Fibroblast of skin of left quadriceps (primary cell): ENCODE data around the gene POLG.

Experiments used
- DNase-seq, 2 experiments: peaks; one replicate each; pipeline ENCODE4 v3.0.0-alpha.2; 2013; ENCODE audit warnings: low read depth in 2 of 2

Gene POLG

DNA sequence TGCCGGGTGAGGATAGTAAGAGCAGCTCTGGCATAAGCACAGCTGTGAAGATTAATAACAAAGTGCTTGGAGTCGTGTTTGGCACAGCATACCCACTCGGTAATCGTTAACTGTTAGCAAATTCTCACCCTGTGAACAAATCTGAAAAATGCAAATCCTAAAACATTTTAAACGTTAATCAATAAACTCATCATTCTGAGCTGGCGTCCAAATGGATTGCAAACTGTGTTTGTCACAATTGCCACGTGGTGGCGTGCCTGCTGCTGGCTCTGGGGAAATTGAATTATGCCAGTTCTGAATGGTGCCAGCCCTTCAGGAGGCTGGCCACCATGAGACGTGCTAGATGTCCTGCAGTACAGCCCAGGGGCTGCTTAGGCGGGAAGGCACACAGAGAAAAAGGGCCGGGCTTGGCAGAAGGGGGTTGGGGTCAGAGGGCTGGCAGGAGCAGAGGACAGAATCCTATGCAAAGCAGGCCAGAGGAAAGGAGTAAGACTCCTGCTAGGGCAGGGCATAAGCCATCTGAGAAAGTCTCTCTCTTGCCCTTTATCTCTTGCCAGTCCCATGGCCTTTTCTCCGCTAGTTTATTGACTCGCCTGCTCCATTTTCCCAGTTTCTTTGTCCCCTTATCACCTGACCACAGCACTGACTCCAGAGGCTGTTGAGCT lies 22.1 kb upstream of the POLG start:
- DNase-seq, result no peak

DNA sequence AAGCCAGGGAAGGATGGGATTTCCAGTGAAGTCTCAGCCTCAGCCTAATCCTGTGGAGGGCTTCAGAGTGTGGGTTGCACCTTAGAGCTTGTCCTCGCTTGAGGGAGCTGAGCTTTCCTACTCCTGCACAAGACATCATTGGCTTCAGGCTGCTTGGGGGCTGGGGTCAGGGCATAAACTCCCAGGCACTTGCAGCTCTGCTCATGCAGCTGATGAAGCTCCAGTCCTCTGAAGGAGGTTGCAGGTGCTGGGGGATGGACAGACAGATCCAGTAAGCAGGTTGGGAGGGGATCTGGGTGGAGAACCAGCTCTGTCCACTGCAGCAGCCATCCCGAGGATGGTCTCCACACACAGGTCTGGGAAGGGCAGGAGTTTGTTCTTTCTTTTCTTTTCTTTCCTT lies 19.4 kb upstream of the POLG start:
- no peak for DNase-seq

DNA sequence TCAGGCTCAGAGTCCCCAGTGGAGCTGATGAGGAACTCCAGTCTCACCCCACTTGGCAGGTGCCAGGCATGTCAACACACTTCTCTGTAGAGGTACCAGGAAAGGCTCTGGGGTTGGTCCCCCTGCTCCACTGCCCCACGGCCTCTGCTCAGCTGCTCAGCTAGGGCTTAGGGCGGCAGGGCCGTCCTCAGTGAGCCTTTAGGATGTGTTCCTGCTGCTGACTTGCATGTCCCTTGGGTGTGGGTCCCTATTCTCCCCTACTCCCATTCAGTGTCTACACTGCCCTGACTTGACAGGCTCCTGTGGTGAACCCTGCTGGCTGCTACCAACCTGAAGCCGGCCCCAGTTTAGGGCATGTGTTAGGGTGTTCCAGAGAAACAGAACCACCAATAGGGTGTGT lies 17.9 kb upstream of the POLG start:
- DNase-seq, result no peak

DNA sequence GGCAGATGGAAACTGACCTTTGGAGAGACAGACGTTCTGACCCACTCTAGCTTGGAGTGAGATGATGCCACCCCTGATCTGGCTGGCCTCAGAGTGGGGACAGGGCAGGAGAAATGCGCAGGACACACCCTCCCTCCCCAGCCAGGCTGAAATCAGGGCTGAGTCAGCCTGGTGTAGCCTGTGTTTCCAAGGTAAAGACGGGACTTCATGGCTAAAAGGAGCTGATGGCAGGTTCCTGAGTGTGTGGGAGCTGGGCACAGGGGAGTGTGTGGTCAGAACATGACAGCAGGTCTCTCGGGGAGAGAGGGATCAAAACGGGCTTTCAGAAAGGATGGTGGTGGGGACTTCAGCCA lies 14.6 kb upstream of the POLG start:
- no peak for DNase-seq

DNA sequence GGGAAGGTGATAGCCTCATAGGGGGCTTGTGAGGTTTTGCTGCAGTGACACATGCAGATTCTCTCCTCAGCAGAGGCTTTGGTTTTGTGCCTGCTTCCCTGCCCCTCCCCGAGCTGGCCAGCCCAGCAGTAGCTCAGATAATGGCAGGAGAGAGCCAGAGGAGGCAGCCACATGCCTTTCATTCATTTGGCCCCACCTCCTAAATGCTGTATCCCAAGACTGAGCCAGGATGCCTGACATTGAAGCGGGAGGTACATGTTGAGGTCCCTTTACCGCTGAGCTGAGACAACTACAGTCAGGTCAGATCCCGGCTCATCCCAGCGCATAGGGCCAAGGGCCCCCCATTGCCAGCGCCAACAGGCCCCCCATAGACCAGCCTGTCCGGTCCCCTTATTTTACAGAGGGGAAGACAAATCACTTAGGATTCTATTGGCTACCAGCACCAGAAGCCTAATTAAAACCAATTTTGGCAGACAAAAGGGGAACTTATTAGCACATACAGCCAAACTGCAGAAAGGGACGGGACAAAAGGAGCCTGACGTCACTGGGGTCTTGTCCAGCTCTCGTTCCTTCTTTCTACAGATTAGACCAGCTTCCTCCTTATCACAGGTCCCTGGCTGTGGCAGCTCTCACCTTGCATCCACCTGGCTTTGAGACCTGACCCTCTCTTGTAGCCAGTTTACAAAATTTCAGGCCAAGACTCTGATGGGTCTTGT lies 12.1 kb upstream of the POLG start:
- no peak for DNase-seq

DNA sequence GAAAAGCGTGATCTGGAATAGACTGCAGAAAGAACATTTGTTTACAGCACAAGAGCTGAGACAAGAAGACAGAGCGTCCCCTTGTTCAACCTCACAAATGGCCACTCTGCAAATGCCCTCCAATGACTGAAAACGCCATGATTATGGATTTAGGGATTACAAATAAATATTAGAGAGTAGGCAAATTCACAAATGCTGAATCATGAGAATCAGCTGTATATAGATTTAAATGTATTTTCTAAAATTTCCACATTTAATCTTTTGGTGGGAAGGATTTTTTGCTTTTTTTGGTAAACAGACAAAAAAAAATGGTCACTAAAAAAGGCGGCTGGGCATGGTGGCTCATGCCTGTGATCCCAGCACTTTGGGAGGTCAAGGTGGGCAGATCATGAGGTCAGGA lies 10.6 kb upstream of the POLG start:
- DNase-seq, result no peak

DNA sequence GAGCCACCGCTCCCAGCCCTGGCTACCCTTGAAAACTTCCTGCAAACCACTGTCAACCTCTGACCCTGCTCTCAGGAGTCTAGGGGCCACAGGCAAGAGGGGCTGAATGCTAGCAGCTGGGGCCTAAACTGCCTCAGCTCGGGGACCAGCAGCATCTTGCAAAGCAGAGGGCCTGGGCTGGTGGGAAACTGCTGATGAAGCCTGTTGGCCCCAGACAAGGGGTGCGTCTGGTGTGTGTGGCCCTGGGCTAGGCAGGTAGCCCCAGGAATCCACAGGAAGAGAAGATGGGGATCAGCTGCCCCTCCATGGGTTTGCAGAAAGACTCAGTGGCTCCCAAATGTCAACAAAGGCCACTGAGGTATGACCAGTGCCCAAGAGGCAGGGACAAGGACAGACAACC lies 8.2 kb upstream of the POLG start:
- no peak for DNase-seq

DNA sequence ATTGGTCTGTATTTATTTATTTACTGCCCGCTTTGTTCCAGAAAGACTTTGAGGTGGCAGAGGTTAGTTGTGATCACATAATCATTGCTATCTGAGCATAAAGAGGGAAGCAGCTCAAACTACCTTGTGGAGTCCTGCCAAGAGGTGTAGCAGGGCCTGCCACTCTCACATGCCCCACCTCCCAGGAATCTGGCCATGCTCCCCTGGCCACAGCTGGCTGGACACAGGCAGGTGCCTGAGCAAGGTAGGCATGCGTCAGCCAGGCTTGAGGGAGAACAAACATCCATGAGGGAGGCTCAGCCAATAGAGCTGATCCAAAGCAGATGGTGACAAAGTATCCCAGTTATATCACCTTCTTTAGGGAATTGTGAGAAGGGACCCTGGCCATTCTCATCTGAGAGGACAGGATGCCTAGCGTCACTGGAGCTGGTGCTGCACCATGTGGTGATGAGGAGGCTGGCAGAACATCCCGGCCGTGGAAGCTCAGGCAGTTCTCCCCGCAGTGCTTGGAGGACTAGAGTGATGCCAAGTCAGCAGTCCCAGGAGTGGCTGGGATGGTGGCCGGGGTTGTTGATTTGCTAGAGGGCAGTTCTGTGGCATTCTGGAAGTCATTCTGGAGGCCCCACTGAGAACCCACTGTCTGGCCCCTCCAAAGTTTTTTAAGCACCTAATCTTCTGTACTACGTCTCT lies 6.8 kb upstream of the POLG start:
- DNase-seq, result no peak

DNA sequence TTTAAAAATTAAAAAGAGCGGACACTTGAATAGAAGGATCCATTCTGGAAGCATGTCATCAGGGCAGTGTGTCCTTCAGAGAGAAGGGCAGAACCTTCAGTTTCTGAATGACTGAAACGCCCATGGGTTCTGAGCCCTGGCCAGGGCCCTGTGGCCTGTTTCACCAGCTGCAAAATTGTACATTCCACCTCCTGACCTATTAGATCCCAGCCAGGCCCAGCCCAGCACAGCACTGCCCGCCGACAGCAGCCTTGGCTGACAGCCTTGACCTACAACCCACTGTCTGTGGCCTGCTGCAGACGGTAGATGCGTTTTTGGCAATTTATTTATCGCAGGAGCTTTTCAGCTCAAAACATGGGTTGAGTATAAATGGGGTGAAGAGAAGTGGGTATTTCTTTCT lies 5.9 kb upstream of the POLG start:
- no peak for DNase-seq

DNA sequence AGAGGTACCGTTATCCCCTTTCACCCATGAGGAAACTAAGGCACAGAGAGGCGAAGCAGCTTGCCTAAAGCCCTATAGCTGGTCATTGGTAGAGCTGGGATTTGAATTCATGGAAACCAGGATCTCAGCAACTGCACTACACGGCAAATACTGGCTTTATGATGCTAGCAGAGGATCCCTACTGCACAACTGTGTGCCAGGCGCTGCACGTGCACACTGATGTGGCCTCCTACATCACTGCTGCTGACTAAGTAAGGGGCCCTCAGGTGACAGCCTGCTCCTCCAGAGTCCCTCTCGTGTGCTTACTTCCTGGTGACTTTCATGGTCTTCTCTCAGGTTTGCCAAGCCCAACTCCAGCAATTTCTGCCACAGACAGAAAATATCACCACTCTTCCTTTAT lies 3.4 kb upstream of the POLG start:
- no peak for DNase-seq

DNA sequence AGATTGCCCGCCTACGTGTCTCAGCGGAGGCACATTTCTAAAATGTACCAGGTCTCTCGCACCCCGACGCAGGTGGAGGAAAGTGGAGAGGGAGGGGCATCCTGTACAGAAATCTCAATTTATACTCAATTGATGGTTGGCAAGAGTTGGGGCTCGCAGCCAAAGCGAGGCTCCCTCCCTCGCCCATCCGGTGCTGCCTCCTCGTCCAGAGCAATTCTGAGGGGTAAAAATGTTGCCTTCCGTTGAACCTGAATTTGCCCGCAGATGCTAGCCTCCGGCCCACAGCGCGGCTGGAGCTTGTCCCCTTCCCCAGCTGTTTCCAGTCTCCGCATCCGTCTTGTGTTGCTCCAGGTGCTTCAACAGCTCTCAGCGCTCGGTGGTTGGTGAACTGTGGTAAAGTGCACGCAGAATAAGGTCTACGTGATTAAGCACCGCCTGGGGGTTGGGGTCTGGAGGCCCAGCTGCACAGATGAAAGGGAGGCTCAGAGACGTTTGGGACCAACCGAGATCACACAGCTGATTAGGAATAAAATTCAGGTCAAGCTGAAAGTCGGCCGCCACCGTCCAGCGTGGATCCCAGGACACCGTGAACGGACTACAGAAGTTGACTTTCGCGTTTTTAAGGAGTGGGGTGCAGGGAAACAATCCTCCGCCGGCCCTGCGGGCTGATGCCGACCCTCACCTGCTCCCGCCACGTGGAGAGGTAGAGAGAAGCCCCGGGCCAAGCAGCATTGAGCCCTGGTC lies 846 bp upstream of the POLG start:
- DNase-seq, result no peak

DNA sequence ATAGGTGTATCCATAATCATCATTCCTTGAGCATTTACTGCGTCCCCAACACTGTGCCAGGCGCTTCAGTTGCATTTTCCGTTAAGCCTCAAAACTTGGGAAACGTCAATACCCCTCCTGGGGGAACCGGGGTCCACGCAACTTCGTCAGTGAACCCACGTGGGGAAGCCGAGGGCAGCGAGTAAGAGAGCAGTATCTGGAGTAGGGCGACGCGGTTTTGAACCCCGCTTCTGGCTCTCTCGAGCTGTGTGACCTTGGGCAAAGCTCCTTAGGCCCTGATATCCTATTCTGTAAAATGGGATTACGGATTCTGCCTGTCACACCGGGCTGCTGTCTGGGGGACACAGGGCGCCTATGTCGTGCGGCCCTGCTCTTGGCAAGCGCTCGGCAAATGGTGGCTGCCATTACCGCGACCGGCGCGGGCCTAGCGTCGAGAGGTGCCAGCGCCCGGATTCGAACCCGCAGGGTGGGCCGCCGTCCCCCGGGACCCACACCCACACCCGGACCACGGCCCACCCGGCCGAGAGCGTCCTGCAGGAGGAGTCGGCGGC lies 590 bp downstream of the POLG start:
- DNase-seq, result no peak

DNA sequence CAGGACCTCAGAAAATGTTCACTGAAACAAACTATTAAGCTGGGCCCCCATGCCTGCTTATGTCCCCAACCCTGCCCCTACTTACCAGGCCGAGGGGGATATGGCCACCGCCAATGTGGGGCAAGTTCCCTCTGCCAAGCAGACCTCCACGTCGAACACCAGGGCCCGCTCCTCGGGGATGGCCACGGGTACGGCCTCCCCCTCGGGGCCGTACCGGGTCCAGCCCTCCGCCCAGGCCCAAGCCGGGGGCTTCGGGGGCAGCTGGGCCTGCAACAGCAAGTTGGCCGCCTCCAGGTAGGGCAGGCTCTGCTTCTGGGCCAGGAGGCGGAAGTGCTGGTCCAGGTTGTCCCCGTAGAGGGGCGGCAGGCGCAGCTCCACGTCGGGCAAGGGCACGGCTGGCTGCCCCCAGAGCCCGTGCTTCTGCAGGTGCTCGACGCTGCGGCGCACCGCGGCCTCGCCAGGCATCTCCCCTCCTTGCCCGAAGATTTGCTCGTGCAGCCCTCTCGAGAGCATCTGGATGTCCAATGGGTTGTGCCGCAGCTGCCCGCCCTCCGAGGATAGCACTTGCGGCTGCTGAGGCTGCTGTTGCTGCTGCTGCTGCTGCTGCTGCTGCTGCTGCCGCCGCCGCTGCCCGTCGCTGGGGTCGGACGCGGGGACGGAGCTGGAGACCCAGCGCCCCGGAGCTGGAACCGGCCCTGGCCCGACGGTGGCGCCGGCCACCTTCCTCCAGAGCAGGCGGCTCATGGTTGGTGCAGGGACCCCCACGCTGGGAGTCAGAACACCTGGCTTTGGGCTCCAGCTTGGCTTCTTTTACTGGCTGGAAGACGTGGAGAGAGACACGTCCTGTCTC lies 1.4 kb downstream of the POLG start:
- no peak for DNase-seq

DNA sequence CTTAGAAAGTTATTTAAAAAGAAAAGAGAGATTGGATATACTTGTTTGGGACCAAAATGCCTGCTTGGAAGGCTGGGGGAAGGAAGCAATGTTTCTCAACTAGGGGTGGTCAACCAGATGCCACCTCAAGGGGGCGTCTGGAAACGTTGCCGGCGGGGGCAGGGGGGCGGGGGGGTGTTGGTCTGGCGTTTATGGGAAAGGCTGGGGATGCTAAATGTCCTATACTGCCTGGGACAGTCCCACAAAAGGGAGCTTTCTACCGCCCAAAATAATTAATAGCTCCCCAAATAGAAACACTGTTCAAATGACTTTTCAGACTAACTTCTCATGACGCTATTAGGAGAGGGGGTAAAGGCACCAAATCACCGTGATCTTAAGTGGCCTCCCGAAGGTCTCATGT lies 2.2 kb downstream of the POLG start:
- no peak for DNase-seq

DNA sequence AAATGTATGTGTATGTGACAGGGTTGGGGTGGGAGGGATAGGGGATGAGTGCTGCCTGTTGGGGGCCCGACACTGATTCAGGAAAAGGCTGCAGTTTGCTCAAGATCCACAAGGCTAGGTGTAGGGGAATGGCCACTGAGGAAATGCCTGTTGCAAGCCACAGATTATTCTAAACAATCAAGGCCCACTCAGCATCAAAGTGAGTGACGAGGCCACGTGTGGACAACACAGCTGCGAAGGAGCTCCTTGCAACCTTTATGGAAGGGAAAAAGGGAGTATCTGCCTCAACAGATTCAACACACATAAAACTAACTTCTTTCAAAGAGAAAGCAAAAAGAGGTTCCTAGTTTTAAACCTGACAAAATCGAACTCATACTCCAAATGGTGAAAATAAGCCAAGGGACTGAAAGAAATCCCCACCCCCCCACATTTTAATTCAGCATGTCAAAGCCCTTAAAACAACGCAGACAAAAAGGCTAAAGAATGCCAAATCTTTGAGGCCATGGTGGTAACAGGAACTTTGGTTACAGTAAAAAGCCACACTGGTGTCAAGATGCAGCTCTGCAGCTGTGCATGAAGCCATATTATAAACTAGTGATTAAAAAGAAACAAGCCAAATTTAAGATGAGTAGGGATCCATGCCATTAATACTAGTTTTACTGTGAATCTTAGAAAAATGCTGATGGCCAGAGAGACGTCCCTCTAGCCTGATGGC lies 3.6 kb downstream of the POLG start:
- no peak for DNase-seq

DNA sequence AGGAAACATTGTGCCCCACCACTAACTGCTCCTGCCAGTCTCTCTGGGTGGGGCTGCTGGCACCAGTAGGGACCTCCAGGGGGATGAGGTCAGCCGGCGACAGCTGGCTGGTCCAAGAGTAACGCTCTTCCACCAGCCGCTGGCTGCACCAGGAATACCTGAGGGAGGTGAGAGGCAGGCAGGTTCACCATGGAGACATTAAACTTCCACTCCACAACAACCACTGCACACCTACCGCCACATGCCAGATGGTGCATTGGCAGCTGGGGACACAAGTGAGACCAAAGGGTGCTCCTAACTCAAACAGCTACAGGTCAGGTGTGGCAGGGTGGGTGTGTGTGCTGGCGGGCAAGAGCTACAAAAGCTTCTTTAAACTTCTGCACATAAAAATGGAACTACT lies 4.5 kb downstream of the POLG start:
- no peak for DNase-seq

DNA sequence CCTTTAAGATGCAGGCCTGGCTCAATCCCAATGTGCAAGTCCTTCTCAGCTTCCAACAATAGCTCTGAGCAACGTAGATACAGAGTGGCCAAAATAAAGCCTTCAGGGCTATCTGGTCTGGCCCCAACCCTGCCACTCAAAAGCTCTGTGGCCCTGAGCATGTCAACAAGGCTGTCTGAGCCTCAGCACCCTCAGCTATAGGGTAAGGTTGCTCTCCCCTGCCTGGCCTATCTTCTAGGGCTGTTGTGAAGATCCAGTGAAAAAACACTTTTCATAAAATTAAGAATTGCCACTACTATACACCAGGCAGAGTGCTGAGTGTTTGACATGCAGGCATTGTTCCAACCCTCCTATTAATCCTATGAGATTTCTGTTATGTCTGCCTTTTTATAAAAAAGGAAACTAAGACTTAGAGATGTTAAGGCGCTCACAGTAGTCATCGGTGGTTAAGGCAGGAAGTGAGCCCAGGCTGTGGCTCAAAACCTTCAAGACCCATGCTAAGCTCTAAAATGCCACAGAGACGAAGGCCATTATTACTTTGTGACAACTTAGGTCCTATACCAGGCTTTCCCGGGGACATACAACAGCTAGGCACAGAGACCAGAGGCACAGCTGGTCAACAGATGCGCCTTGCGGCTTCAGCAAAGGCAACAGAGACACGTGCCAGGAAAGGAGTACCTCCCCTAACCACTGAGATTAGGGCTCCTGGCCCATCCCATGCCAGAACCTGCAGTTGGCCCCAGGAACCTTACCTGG lies 5.1 kb downstream of the POLG start:
- no peak for DNase-seq

DNA sequence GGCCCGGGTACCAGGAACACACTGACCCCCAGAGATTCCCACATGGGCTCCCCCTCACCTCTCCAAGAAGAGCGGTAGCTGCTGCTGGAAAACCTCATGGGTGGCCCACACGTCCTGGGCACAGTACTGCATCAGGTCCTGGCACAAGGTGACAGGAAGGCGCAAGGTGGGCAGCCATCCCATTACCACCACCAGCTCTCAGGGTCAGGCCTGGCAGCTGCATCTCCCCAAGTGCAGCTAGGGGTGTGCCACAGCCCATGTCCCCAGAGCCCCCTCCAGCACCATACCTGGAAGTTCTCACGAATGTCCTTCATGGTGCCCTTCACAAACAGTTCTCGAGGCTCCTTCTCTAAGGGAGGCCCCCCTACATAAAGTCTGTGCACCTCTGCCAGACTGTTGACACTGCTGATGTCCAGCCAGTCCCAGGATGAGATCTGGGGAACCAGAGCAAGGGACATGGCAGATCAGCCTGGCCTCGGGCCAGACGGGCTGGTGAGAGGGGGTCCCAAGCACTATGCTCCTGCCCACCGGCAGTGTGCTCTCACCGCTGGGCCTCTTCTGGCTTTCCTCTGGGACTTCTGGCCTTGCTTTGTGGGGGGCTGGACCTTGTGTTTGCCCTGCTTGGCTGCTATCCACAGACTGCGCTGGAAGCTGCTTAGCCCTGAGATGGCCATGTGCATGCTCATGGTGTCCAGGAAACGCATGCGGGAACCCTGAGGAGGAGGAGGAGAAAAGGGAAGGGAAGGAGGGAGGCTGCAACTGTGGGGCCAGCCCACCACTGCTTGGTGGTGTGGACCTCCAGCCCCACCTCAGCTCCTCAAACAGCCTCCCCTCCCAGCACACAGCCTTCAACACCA lies 6.0 kb downstream of the POLG start:
- no peak for DNase-seq

DNA sequence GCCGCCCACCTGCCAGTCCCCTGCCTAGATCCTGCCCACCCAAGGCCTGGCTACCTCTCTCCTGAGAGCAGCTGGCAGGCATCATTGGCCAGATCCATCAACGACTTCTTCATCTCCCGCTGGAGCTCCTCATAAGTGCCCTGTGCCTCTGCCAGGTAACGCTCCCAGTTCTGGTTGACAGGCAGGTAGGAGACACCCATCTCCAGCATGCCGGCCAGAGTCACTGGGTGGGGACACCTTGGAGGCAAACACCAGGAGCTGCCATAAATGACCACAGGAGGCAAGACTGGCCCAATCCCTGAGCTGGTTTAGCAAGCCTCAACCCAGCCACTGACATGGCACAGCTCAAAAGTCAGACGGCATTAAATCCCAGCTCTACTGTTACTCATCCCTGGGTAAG lies 7.5 kb downstream of the POLG start:
- DNase-seq, result no peak
